ENCODE results near the gene ETS1. TPM values are rescaled to one million over a fixed set of nuclear protein-coding genes. Genes with fewer than 3 reads are reported as not detected.
A peak's percentile ranks its signal among the peaks of the same experiment; 100 is the strongest.

The ETS1 gene
- total and polyA plus RNA-seq, 12 donors = 9.6 to 61.7 (median 43.1) TPM

GRCh38 chr11:128628325-128628673, 40.9 kb upstream of the ETS1 start:
- Histone ChIP-seq H3K27me3 (no peaks in the 10 kb centered on the region), H3K4me3 (no peak overlapping the region), H3K36me3 (replicated peaks in 1 of 2) (no peaks in the 10 kb centered on the region), H3K27ac (peak overlapping the region in 1 of 5 donors; percentile 30), H3K9me3 (replicated peaks in 1 of 3) (no peaks in the 10 kb centered on the region), H3K4me1 (replicated peaks in 1 of 2) (peaks cover 0 to 3% of the 10 kb centered on the region in 2 donors)
- 76 to 83% (median 81%) methylated on average over 5 of the region's 5 CpGs for WGBS, 4 donors
- intact Hi-C loops (cut with DNase I) = loop anchor here in 1 of 2 donors (10.0 kb wide), 1 partner anchor 453 kb away; no protein-coding TSS in a partner anchor
- no peak for DNase-seq
- TF ChIP-seq CTCF (IDR thresholded peaks at IDR 0.05) (no peak), POLR2A (IDR thresholded peaks at IDR 0.05) (no peak)

- TF ChIP-seq POLR2A (IDR thresholded peaks at IDR 0.05) (no peak), CTCF (IDR thresholded peaks at IDR 0.05) (no peak)
- Histone ChIP-seq H3K27ac (peak overlapping the region in 1 of 5 donors; percentile 30), H3K4me3 (no peak overlapping the region), H3K27me3 (no peaks in the 10 kb centered on the region), H3K9me3 (replicated peaks in 1 of 3) (no peaks in the 10 kb centered on the region), H3K4me1 (replicated peaks in 1 of 2) (peaks cover 0 to 3% of the 10 kb centered on the region in 2 donors), H3K36me3 (replicated peaks in 1 of 2) (no peaks in the 10 kb centered on the region)
- intact Hi-C loops (cut with DNase I) = loop anchor here in 1 of 2 donors (10.0 kb wide), 1 partner anchor 453 kb away; no protein-coding TSS in a partner anchor
- no peak for DNase-seq
- 78 to 86% (median 82%) methylated on average over 7 of the region's 7 CpGs for WGBS, 4 donors
These were observed 40.4 kb upstream of the ETS1 start for GRCh38 chr11:128627666-128628324.

- Histone ChIP-seq H3K4me3 (no peak overlapping the region), H3K36me3 (replicated peaks in 1 of 2) (no peaks in the 10 kb centered on the region), H3K27me3 (no peaks in the 10 kb centered on the region), H3K9me3 (replicated peaks in 1 of 3) (no peaks in the 10 kb centered on the region), H3K27ac (no peak overlapping the region), H3K4me1 (replicated peaks in 1 of 2) (peaks cover 0 to 3% of the 10 kb centered on the region in 2 donors)
- DNase-seq = no peak
- intact Hi-C loops (cut with DNase I) = loop anchor here in 1 of 2 donors (10.0 kb wide), 1 partner anchor 452 kb away; no protein-coding TSS in a partner anchor
- TF ChIP-seq POLR2A (IDR thresholded peaks at IDR 0.05) = no peak
- no peak for TF ChIP-seq CTCF (IDR thresholded peaks at IDR 0.05)
- WGBS, 4 donors = 84 to 92% (median 85%) methylated on average over 9 to 16 of the region's 16 CpGs
These were observed 39.7 kb upstream of the ETS1 start for GRCh38 chr11:128626913-128627665.

GRCh38 chr11:128625746-128626145, 38.4 kb upstream of the ETS1 start:
- no peak overlapping the region for H3K4me3 ChIP-seq
- intact Hi-C loops (cut with DNase I) = loop anchor here in 1 of 2 donors (10.0 kb wide), 1 partner anchor 451 kb away; no protein-coding TSS in a partner anchor
- TF ChIP-seq POLR2A (IDR thresholded peaks at IDR 0.05) = no peak
- H3K36me3 ChIP-seq (replicated peaks in 1 of 2) = no peaks in the 10 kb centered on the region
- DNase-seq = no peak
- WGBS, 4 donors = 85 to 94% (median 91%) methylated on average over 2 of the region's 2 CpGs
- no peak overlapping the region for H3K27ac ChIP-seq
- H3K4me1 ChIP-seq (replicated peaks in 1 of 2) = peaks cover 0 to 3% of the 10 kb centered on the region in 2 donors
- no peaks in the 10 kb centered on the region for H3K9me3 ChIP-seq (replicated peaks in 1 of 3)
- no peaks in the 10 kb centered on the region for H3K27me3 ChIP-seq

Data from adrenal gland (tissue), 12 donors.